ENCODE results near the gene NAA80.

Gene NAA80

GRCh38 chr3:50319894-50320625 is 20.9 kb upstream of the NAA80 start:
- H3K4me3 ChIP-seq (replicated peaks; ENCODE audit: low read depth, low read length) = peak overlapping the region; percentile 79
- DNase-seq (ENCODE audit: low read depth) = no peak
- no peak for TF ChIP-seq CTCF (IDR thresholded peaks at IDR 0.05; ENCODE audit: low read length, missing control alignments)

GRCh38 chr3:50319181-50319893 is 20.1 kb upstream of the NAA80 start:
- DNase-seq (ENCODE audit: low read depth) = no peak
- no peak overlapping the region for H3K4me3 ChIP-seq (replicated peaks; ENCODE audit: low read depth, low read length)
- TF ChIP-seq CTCF (IDR thresholded peaks at IDR 0.05; ENCODE audit: low read length, missing control alignments) = no peak

- no peak for DNase-seq (ENCODE audit: low read depth)
- TF ChIP-seq CTCF (IDR thresholded peaks at IDR 0.05; ENCODE audit: low read length, missing control alignments) = no peak
- H3K4me3 ChIP-seq (replicated peaks; ENCODE audit: low read depth, low read length) = no peak overlapping the region
Observed at GRCh38 chr3:50318615-50319014, 19.4 kb upstream of the NAA80 start.

- H3K4me3 ChIP-seq (replicated peaks; ENCODE audit: low read depth, low read length) = no peak overlapping the region
- TF ChIP-seq CTCF (IDR thresholded peaks at IDR 0.05; ENCODE audit: low read length, missing control alignments) = no peak
- DNase-seq (ENCODE audit: low read depth) = no peak
Observed at GRCh38 chr3:50318163-50318562, 19.0 kb upstream of the NAA80 start.

GRCh38 chr3:50317300-50317699 is 18.1 kb upstream of the NAA80 start:
- DNase-seq (ENCODE audit: low read depth) = no peak
- H3K4me3 ChIP-seq (replicated peaks; ENCODE audit: low read depth, low read length) = no peak overlapping the region
- TF ChIP-seq CTCF (IDR thresholded peaks at IDR 0.05; ENCODE audit: low read length, missing control alignments) = no peak

GRCh38 chr3:50316657-50317242 is 17.5 kb upstream of the NAA80 start:
- no peak overlapping the region for H3K4me3 ChIP-seq (replicated peaks; ENCODE audit: low read depth, low read length)
- no peak for TF ChIP-seq CTCF (IDR thresholded peaks at IDR 0.05; ENCODE audit: low read length, missing control alignments)
- DNase-seq (ENCODE audit: low read depth) = no peak
